GM20000 (cell line): ENCODE results near the gene CCDC142.

Experiments used
- DNase-seq: peaks from one replicate; pipeline ENCODE4 v3.0.0; 2012; ENCODE audit warnings: low spot score
- CTCF ChIP-seq: IDR thresholded peaks from 2 replicates; pipeline ENCODE4 v1.5.1; 2012; ENCODE audit warnings: mild to moderate bottlenecking, control low read depth; ENCODE audit errors: extremely low read depth, missing control alignments

CCDC142 gene

GRCh38 chr2:74482801-74483674 is at the start of gene CCDC142, which contains the start of gene TTC31:
CCDC142 (minus strand) TSS chr2:74482998; CDS start chr2:74482837, 161 bp downstream.
TTC31 (plus strand) TSS chr2:74483081; CDS start chr2:74483096, 15 bp downstream.
- TF ChIP-seq CTCF, result peak; percentile 86
- DNase-seq, result peak; percentile 93

GRCh38 chr2:74532222-74532621 is 49.4 kb upstream of the CCDC142 start:
- TF ChIP-seq CTCF, result peak; percentile 25
- DNase-seq, result peak; percentile 52

- TF ChIP-seq CTCF, result no peak
- no peak for DNase-seq
Observed at GRCh38 chr2:74531666-74532065, 48.9 kb upstream of the CCDC142 start.

GRCh38 chr2:74530239-74531187 is 47.7 kb upstream of the CCDC142 start:
- no peak for TF ChIP-seq CTCF
- DNase-seq, result peak; percentile 86

- DNase-seq, result peak; percentile 97
- no peak for TF ChIP-seq CTCF
Observed at GRCh38 chr2:74529357-74530238, 46.8 kb upstream of the CCDC142 start, which contains the start of the genes AUP1 and HTRA2. AUP1 (minus strand) TSS chr2:74529706; CDS start chr2:74529629, 77 bp downstream. HTRA2 (plus strand) TSS chr2:74529933; CDS start chr2:74530007, 74 bp downstream.

GRCh38 chr2:74528600-74529356 is 46.0 kb upstream of the CCDC142 start:
- TF ChIP-seq CTCF, result no peak
- peak; percentile 35 for DNase-seq
